Sigmoid colon (tissue), 7 donors: ENCODE data around the gene ONECUT3. TPM values are rescaled to one million over a fixed set of nuclear protein-coding genes. Genes with fewer than 3 reads are reported as not detected.
"Not testable (repeated sequence)": the region's sequence is repeated elsewhere in the genome, so short reads cannot be mapped to it uniquely, and the experiment has no call there.

Source experiments
- DNase-seq: peaks from one replicate; pipeline ENCODE4 v3.0.0-alpha.2; 2019
- H3K27ac ChIP-seq, 4 donors: fragments of 200-600 bp; sonication (generic); one replicate each; pipeline ENCODE4 v1.5.1; 2016 to 2019; ENCODE audit warnings: mild to moderate bottlenecking in 1 of 4
- H3K27me3 ChIP-seq, 3 donors: fragments of 200-600 bp; sonication (generic); one replicate each; pipeline ENCODE4 v1.5.1; 2019; ENCODE audit warnings: mild to moderate bottlenecking in 1 of 3
- H3K36me3 ChIP-seq, 4 donors: fragments of 200-600 bp; sonication (generic); one replicate each; pipeline ENCODE4 v1.5.1; 2016 to 2019
- H3K4me1 ChIP-seq, 4 donors: fragments of 200-600 bp; sonication (generic); one replicate each; pipeline ENCODE4 v1.5.1; 2017 to 2019
- H3K4me3 ChIP-seq, 4 donors: fragments of 200-600 bp; sonication (generic); one replicate each; pipeline ENCODE4 v1.5.1; 2017 to 2019; ENCODE audit warnings: mild to moderate bottlenecking in 2 of 4, moderate library complexity in 1 of 4
- H3K9me3 ChIP-seq, 4 donors: fragments of 200-600 bp in 3 of 4; sonication (generic) in 3 of 4; one replicate each; pipeline versions ENCODE4 v1.5.1 to v1.6.1; 2013 to 2019
- CTCF ChIP-seq, 4 experiments: fragments of 450-650 bp in 3 of 4; fragments of 200-600 bp in 1 of 4; IDR thresholded peaks; one replicate each; pipeline ENCODE4 v1.5.1; 2016 to 2019; ENCODE audit warnings: antibody characterized with exemption in 4 of 4, mild to moderate bottlenecking in 3 of 4, moderate library complexity in 2 of 4
- EP300 ChIP-seq, 4 donors: sonication (generic); formaldehyde crosslinking; IDR thresholded peaks; one replicate each; pipeline ENCODE4 v1.6.1; 2017; ENCODE audit warnings: antibody characterized with exemption in 4 of 4
- POLR2A ChIP-seq, 2 donors: fragments of 450-650 bp; IDR thresholded peaks; one replicate each; pipeline ENCODE4 v1.6.1; 2016; ENCODE audit warnings: antibody characterized with exemption in 2 of 2, mild to moderate bottlenecking in 2 of 2, moderate library complexity in 2 of 2
- POLR2AphosphoS5 ChIP-seq, 4 donors: sonication (generic); formaldehyde crosslinking; IDR thresholded peaks; one replicate each; pipeline ENCODE4 v1.6.1; 2017; ENCODE audit warnings: antibody characterized with exemption in 4 of 4
- WGBS, 2 donors: extraction: QIAGEN DNeasy Blood & Tissue Kit; methylation state at CpG; one replicate each; pipeline ENCODE4 v1.1.7; 2013; 5-methylcytosine and 5-hydroxymethylcytosine counted together
- intact Hi-C: fragments of 100-400 bp; cut with DNase I; formaldehyde crosslinking; loops from one replicate; pipeline ENCODE4 v1.15.1; 2023
- polyA plus RNA-seq, 3 donors: library from polyadenylated mRNA; stranded (reverse); fragments of 200-250 nt; gene quantifications; one replicate each; pipeline ENCODE4 v1.2.3, GENCODE V29; 2013
- total RNA-seq, 4 donors: library from RNA; depleted of rRNA; stranded (reverse); fragments of >200 nt; gene quantifications; one replicate each; pipeline ENCODE4 v1.1.0, GENCODE V29; 2016
- donor health status: healthy with polysubstance abuse.
- donor health status: Bipolar disorder and iron deficiency.
- donor health status: healthy.

The ONECUT3 gene
- total and polyA plus RNA-seq, 7 donors = not detected

- H3K4me3 ChIP-seq = no peak overlapping the region
- intact Hi-C loops = no loop called here
- WGBS, 2 donors = 10 to 13% methylated on average over 10 of the region's 10 CpGs
These were observed 4.9 kb downstream of the ONECUT3 start for GRCh38 chr19:1758231-1758577.

GRCh38 chr19:1758959-1759903 lies 5.9 kb downstream of the ONECUT3 start:
- Histone ChIP-seq H3K27me3 (peaks cover 72 to 99% (median 96%) of the 10 kb centered on the region in 3 donors), H3K4me3 (no peak overlapping the region), H3K4me1 (peaks cover 0 to 28% (median 20%) of the 10 kb centered on the region in 4 donors), H3K9me3 (no peaks in the 10 kb centered on the region), H3K27ac (no peak overlapping the region), H3K36me3 (no peaks in the 10 kb centered on the region)
- intact Hi-C loops = no loop called here
- 20 to 30% methylated on average over 16 of the region's 16 CpGs for WGBS, 2 donors
- no peak for TF ChIP-seq POLR2AphosphoS5 (IDR thresholded peaks at IDR 0.05)
- no peak for TF ChIP-seq CTCF (IDR thresholded peaks at IDR 0.05)
- no peak for DNase-seq

More at GRCh38 chr19:1758231-1758577, 4.9 kb downstream of the ONECUT3 start:
- Histone ChIP-seq H3K27me3 (peaks cover 67 to 92% (median 89%) of the 10 kb centered on the region in 3 donors), H3K27ac (no peak overlapping the region), H3K4me1 (peaks cover 0 to 28% (median 21%) of the 10 kb centered on the region in 4 donors), H3K36me3 (no peaks in the 10 kb centered on the region), H3K9me3 (no peaks in the 10 kb centered on the region)
- TF ChIP-seq EP300 (IDR thresholded peaks at IDR 0.05) = no peak
- TF ChIP-seq CTCF (IDR thresholded peaks at IDR 0.05) = no peak
- TF ChIP-seq POLR2AphosphoS5 (IDR thresholded peaks at IDR 0.05) = no peak
- TF ChIP-seq POLR2A (IDR thresholded peaks at IDR 0.05) = no peak
- DNase-seq = no peak

- Histone ChIP-seq H3K27me3 (peaks cover 71 to 100% (median 98%) of the 10 kb centered on the region in 3 donors), H3K4me1 (peaks cover 0 to 23% (median 15%) of the 10 kb centered on the region in 4 donors), H3K27ac (no peak overlapping the region), H3K9me3 (no peaks in the 10 kb centered on the region), H3K36me3 (no peaks in the 10 kb centered on the region), H3K4me3 (no peak overlapping the region)
- intact Hi-C loops = loop anchor here (10.0 kb wide), 1 partner anchor 305 kb away; the partner anchor contains the start of gene APC2
- TF ChIP-seq CTCF (IDR thresholded peaks at IDR 0.05) (no peak), POLR2AphosphoS5 (IDR thresholded peaks at IDR 0.05) (no peak), EP300 (IDR thresholded peaks at IDR 0.05) (no peak), POLR2A (IDR thresholded peaks at IDR 0.05) (no peak)
- 6 to 8% methylated on average over 17 of the region's 17 CpGs for WGBS, 2 donors
- no peak for DNase-seq
These were observed 6.7 kb downstream of the ONECUT3 start for GRCh38 chr19:1760020-1760419.

GRCh38 chr19:1760786-1761527 lies 7.7 kb downstream of the ONECUT3 start:
- H3K36me3 ChIP-seq, H3K4me3 ChIP-seq, DNase-seq, H3K9me3 ChIP-seq, H3K27ac ChIP-seq: not testable (repeated sequence)
- intact Hi-C loops = loop anchor here (10.0 kb wide), 1 partner anchor 306 kb away; the partner anchor contains the start of gene APC2
- 17 to 19% methylated on average over 15 of the region's 15 CpGs for WGBS, 2 donors
- Histone ChIP-seq H3K27me3 (peaks cover 65 to 100% (median 98%) of the 10 kb centered on the region in 3 donors), H3K4me1 (peaks cover 0 to 13% (median 10%) of the 10 kb centered on the region in 4 donors)
